GM21526 (cell line): Measurements from ENCODE around the gene SLC16A5.
"Not testable (repeated sequence)": the region's sequence is repeated elsewhere in the genome, so short reads cannot be mapped to it uniquely, and the experiment has no call there.

ENCODE experiments used
- ATAC-seq: cut with Tn5 transposase; IDR thresholded peaks from one replicate; pipeline ENCODE4 v1.9.1; 2021; ENCODE audit warnings: moderate library complexity; ENCODE audit not compliant: unreplicated experiment, low FRiP score

SLC16A5 gene

GRCh38 chr17:75087558-75088453, at the start of gene SLC16A5:
Gene SLC16A5, plus strand, starts transcription at chr17:75087954. Its CDS starts 5,683 bp downstream, at chr17:75093637.
- no peak for ATAC-seq

- no peak for ATAC-seq
Measured at GRCh38 chr17:75039238-75039637, 48.5 kb upstream of the SLC16A5 start.

- no peak for ATAC-seq
Measured at GRCh38 chr17:75041656-75042280, 46.0 kb upstream of the SLC16A5 start.

GRCh38 chr17:75043789-75044188, 44.0 kb upstream of the SLC16A5 start:
- not testable (repeated sequence) for ATAC-seq

- no peak for ATAC-seq
Measured at GRCh38 chr17:75044716-75045115, 43.0 kb upstream of the SLC16A5 start.

GRCh38 chr17:75045946-75046406, 41.8 kb upstream of the SLC16A5 start:
- ATAC-seq = not testable (repeated sequence)

- peak; percentile 84 for ATAC-seq
Measured at GRCh38 chr17:75046407-75047289, 41.1 kb upstream of the SLC16A5 start, which contains the start of the genes ATP5PD and KCTD2. Gene ATP5PD, minus strand, starts transcription at chr17:75046969. Its CDS starts 4,319 bp downstream, at chr17:75042650. Gene KCTD2, plus strand, starts transcription at chr17:75047225. Its CDS starts 26 bp downstream, at chr17:75047251.

- no peak for ATAC-seq
Measured at GRCh38 chr17:75047398-75048098, 40.2 kb upstream of the SLC16A5 start.

- no peak for ATAC-seq
Measured at GRCh38 chr17:75048249-75048878, 39.4 kb upstream of the SLC16A5 start.

- ATAC-seq = no peak
Measured at GRCh38 chr17:75049057-75049456, 38.7 kb upstream of the SLC16A5 start.

- no peak for ATAC-seq
Measured at GRCh38 chr17:75049706-75050105, 38.0 kb upstream of the SLC16A5 start.

- no peak for ATAC-seq
Measured at GRCh38 chr17:75051941-75052340, 35.8 kb upstream of the SLC16A5 start.

- ATAC-seq = no peak
Measured at GRCh38 chr17:75059369-75060345, 28.1 kb upstream of the SLC16A5 start.

GRCh38 chr17:75060434-75061054, 27.2 kb upstream of the SLC16A5 start:
- ATAC-seq = no peak

GRCh38 chr17:75061055-75061438, 26.7 kb upstream of the SLC16A5 start:
- no peak for ATAC-seq

GRCh38 chr17:75061618-75062017, 26.1 kb upstream of the SLC16A5 start:
- no peak for ATAC-seq

GRCh38 chr17:75063201-75063600, 24.6 kb upstream of the SLC16A5 start:
- ATAC-seq = no peak

- no peak for ATAC-seq
Measured at GRCh38 chr17:75063626-75064025, 24.1 kb upstream of the SLC16A5 start.
